Neural progenitor cell (in vitro differentiated cells): Measurements from ENCODE around the gene GLS.

Experiments used
- EZH2 ChIP-seq: fragments of 200-600 bp; sonication (generic); IDR thresholded peaks from 2 replicates; pipeline ENCODE4 v1.6.1; 2017; ENCODE audit warnings: antibody characterized with exemption, mild to moderate bottlenecking, moderate library complexity
- EZH2phosphoT487 ChIP-seq: fragments of 200-600 bp; sonication (generic); IDR thresholded peaks from 2 replicates; pipeline ENCODE4 v1.6.1; 2017; ENCODE audit warnings: antibody characterized with exemption
- TF ChIP-seq, protein P1 (sequence below): fragments of 200-600 bp; sonication (generic); IDR thresholded peaks from 2 replicates; pipeline ENCODE4 v1.5.1; 2017; ENCODE audit warnings: antibody characterized with exemption, mild to moderate bottlenecking

GRCh38 chr2:190996338-190996946 lies 115.8 kb downstream of the GLS start:
- TF ChIP-seq EZH2phosphoT487 = no peak
- TF ChIP-seq, protein P1, sequence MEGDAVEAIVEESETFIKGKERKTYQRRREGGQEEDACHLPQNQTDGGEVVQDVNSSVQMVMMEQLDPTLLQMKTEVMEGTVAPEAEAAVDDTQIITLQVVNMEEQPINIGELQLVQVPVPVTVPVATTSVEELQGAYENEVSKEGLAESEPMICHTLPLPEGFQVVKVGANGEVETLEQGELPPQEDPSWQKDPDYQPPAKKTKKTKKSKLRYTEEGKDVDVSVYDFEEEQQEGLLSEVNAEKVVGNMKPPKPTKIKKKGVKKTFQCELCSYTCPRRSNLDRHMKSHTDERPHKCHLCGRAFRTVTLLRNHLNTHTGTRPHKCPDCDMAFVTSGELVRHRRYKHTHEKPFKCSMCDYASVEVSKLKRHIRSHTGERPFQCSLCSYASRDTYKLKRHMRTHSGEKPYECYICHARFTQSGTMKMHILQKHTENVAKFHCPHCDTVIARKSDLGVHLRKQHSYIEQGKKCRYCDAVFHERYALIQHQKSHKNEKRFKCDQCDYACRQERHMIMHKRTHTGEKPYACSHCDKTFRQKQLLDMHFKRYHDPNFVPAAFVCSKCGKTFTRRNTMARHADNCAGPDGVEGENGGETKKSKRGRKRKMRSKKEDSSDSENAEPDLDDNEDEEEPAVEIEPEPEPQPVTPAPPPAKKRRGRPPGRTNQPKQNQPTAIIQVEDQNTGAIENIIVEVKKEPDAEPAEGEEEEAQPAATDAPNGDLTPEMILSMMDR = peak; percentile 72
- TF ChIP-seq EZH2 = no peak
